Trophoblast cell (in vitro differentiated cells and primary cell): ENCODE measurements around the gene GABARAPL1.
"Not testable (repeated sequence)": the region's sequence is repeated elsewhere in the genome, so short reads cannot be mapped to it uniquely, and the experiment has no call there.

Source experiments
- DNase-seq, 2 donors: peaks; one replicate each; pipeline ENCODE4 v3.0.0-alpha.2; 2016
- H2AFZ ChIP-seq: 2 replicates; pipeline ENCODE4 v1.6.1; 2013; ENCODE audit warnings: low read length, moderate library complexity, mild to moderate bottlenecking; ENCODE audit not compliant: insufficient read depth, poor library complexity
- H2AK5ac ChIP-seq: 2 replicates; pipeline ENCODE4 v1.6.1; 2013; ENCODE audit warnings: mild to moderate bottlenecking, low read length
- H2BK120ac ChIP-seq: 2 replicates; pipeline ENCODE4 v1.6.1; 2013; ENCODE audit warnings: low read length, mild to moderate bottlenecking, moderate library complexity; ENCODE audit not compliant: insufficient read depth, poor library complexity
- H2BK12ac ChIP-seq: 2 replicates; pipeline ENCODE4 v1.6.1; 2013; ENCODE audit warnings: mild to moderate bottlenecking, low read length, moderate library complexity
- H2BK5ac ChIP-seq: 2 replicates; pipeline ENCODE4 v1.6.1; 2013; ENCODE audit warnings: low read length, low read depth, moderate library complexity, mild to moderate bottlenecking; ENCODE audit not compliant: poor library complexity
- H3K14ac ChIP-seq: 2 replicates; pipeline ENCODE4 v1.6.1; 2013; ENCODE audit warnings: mild to moderate bottlenecking, low read length
- H3K18ac ChIP-seq: 2 replicates; pipeline ENCODE4 v1.6.1; 2013; ENCODE audit warnings: mild to moderate bottlenecking, low read length
- H3K23ac ChIP-seq: 2 replicates; pipeline ENCODE4 v1.6.1; 2013; ENCODE audit warnings: low read length
- H3K27ac ChIP-seq: 2 replicates; pipeline ENCODE4 v1.5.1; 2013; ENCODE audit warnings: low read depth, mild to moderate bottlenecking, inconsistent platforms, low read length, moderate library complexity
- H3K27me3 ChIP-seq: 2 replicates; pipeline ENCODE4 v1.6.1; 2013; ENCODE audit warnings: inconsistent platforms, mild to moderate bottlenecking, low read length, moderate library complexity; ENCODE audit not compliant: insufficient read depth
- H3K36me3 ChIP-seq, 2 experiments: 1 replicate in 1 of 2; 2 replicates in 1 of 2; pipeline ENCODE4 v1.6.1; 2013; ENCODE audit warnings: low read length in 2 of 2, mild to moderate bottlenecking in 2 of 2, moderate library complexity in 1 of 2; ENCODE audit not compliant: insufficient read depth in 2 of 2, control insufficient read depth in 1 of 2
- H3K4ac ChIP-seq: 2 replicates; pipeline ENCODE4 v1.6.1; 2013; ENCODE audit warnings: low read depth, mild to moderate bottlenecking, low read length, moderate library complexity
- H3K4me1 ChIP-seq, 2 experiments: 1 replicate in 1 of 2; 2 replicates in 1 of 2; pipeline ENCODE4 v1.6.1; 2013; ENCODE audit warnings: low read length in 2 of 2, mild to moderate bottlenecking in 2 of 2, moderate library complexity in 1 of 2; ENCODE audit not compliant: insufficient read depth in 2 of 2, control insufficient read depth in 1 of 2
- H3K4me2 ChIP-seq: 2 replicates; pipeline ENCODE4 v1.6.1; 2013; ENCODE audit warnings: inconsistent platforms, mild to moderate bottlenecking, low read length, moderate library complexity
- H3K4me3 ChIP-seq: 2 replicates; pipeline ENCODE4 v1.5.1; 2013; ENCODE audit warnings: mild to moderate bottlenecking, low read depth, low read length, inconsistent platforms
- H3K79me1 ChIP-seq: one replicate; pipeline ENCODE4 v1.6.1; 2013; ENCODE audit warnings: low read length
- H3K79me2 ChIP-seq: 2 replicates; pipeline ENCODE4 v1.6.1; 2013; ENCODE audit warnings: low read length, mild to moderate bottlenecking; ENCODE audit not compliant: control insufficient read depth, insufficient read depth, poor library complexity
- H3K9ac ChIP-seq: 2 replicates; pipeline ENCODE4 v1.6.1; 2013; ENCODE audit warnings: mild to moderate bottlenecking, low read length
- H3K9me3 ChIP-seq: 2 replicates; pipeline ENCODE4 v1.6.1; 2013; ENCODE audit warnings: low read depth, mild to moderate bottlenecking, control low read depth, inconsistent platforms, low read length; ENCODE audit not compliant: insufficient read depth
- H4K12ac ChIP-seq: 2 replicates; pipeline ENCODE4 v1.6.1; 2013; ENCODE audit warnings: low read depth, mild to moderate bottlenecking, low read length, moderate library complexity
- H4K8ac ChIP-seq: 2 replicates; pipeline ENCODE4 v1.6.1; 2013; ENCODE audit warnings: low read depth, mild to moderate bottlenecking, low read length, moderate library complexity
- H4K91ac ChIP-seq: one replicate; pipeline ENCODE4 v1.6.1; 2013; ENCODE audit warnings: low read depth, mild to moderate bottlenecking, low read length, moderate library complexity
- WGBS: extraction: QIAGEN DNeasy Blood & Tissue Kit; methylation state at CpG from one replicate; pipeline ENCODE4 v1.1.7; 2013; ENCODE audit warnings: missing lambda C conversion rate; ENCODE audit not compliant: insufficient read length, insufficient coverage; ENCODE audit errors: extremely low coverage; 5-methylcytosine and 5-hydroxymethylcytosine counted together

GABARAPL1 gene

DNA sequence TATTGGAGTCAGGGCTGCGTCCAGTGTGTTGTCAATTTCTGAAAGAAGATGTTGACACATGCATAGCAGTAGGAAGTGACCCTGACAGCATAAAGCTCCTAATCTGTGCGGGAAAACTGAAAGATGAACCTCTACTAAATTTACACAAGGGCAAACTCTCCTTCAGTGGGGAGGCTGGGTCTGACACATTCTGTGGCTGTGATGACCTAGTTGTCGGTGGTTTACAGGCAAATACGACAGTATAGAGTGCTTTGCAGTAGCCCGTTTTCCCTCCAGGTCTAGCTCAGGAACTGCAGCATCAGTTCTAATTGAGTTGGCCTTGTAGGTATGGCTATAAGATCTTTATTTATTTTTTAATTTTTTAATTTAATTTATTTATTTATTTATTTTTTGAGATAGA lies 14.8 kb upstream of the GABARAPL1 start:
- Histone ChIP-seq H2AFZ (no peak overlapping the region), H3K14ac (no peak overlapping the region), H3K27ac (no peak overlapping the region), H3K18ac (no peak overlapping the region), H3K79me1 (no peaks in the 10 kb centered on the region), H3K36me3 (no peaks in the 10 kb centered on the region), H4K91ac (no peak overlapping the region), H3K4me3 (no peak overlapping the region), H2AK5ac (no peak overlapping the region), H4K8ac (no peak overlapping the region), H3K4ac (no peak overlapping the region), H3K4me1 (no peaks in the 10 kb centered on the region), H2BK5ac (no peak overlapping the region), H3K9me3 (no peaks in the 10 kb centered on the region), H2BK12ac (no peak overlapping the region), H2BK120ac (no peak overlapping the region), H3K79me2 (no peaks in the 10 kb centered on the region), H3K23ac (no peak overlapping the region), H3K4me2 (no peak overlapping the region), H3K9ac (no peak overlapping the region), H3K27me3 (no peaks in the 10 kb centered on the region), H4K12ac (no peak overlapping the region)
- DNase-seq: no peak
- no CpG with 5 or more reads among the region's 5 CpGs for WGBS

DNA sequence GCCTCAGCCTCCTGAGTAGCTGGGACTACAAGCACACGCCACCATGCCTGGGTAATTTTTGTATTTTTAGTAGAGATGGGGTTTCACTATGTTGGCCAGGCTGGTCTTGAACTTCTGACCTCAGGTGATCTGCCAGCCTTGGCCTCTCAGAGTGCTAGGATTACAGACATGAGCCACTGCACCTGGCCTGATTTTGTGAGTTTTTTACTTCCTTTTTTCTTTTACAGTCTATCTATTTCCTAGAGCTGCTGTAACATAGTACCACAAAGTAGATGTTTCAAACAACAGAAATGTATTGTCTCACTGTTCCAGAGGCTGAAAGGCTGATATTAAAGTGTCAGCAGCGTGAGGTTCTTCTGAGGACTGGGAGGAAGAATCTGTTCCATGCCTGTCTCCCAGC lies 8.2 kb upstream of the GABARAPL1 start:
- not testable (repeated sequence) for H3K23ac ChIP-seq, H2BK12ac ChIP-seq, H3K4me1 ChIP-seq, H3K4me2 ChIP-seq, H4K8ac ChIP-seq, H3K9ac ChIP-seq, H4K12ac ChIP-seq, H3K79me2 ChIP-seq, H2AK5ac ChIP-seq, H3K27ac ChIP-seq, H3K9me3 ChIP-seq, H3K18ac ChIP-seq, H3K27me3 ChIP-seq, H4K91ac ChIP-seq, H3K14ac ChIP-seq, H3K36me3 ChIP-seq, H3K79me1 ChIP-seq, H2AFZ ChIP-seq, H2BK5ac ChIP-seq, DNase-seq, H3K4ac ChIP-seq, H3K4me3 ChIP-seq, H2BK120ac ChIP-seq
- no CpG with 5 or more reads among the region's 2 CpGs for WGBS

DNA sequence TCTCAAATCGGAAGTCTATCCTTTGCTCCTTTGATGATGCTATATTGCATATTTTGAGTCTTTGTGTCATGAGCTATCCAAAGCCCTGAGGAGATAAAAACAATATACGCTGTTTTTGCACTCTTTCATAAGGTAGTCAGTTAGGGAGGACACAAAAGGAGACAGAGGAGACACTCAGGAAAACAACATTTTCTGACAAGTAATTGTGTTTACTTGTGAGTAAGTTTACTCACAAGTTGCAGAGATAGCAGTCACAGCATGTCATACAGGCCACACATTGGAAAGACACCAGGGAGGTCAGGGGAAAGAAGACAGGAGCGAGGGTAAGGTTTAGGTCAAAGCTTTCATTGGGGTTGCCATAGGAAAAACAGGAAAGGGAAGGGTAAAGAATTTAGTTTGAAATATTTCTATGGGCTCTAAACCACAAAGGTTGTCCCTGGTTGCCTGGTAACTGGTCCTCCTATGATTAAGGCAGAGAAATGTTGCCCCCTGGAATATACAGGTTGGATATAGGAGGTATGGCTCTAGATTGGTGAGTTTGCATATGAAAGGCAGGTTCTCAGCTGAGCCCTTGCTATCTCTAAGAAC lies 7.4 kb upstream of the GABARAPL1 start:
- Histone ChIP-seq H4K12ac (no peak overlapping the region), H3K9me3 (no peaks in the 10 kb centered on the region), H2AK5ac (no peak overlapping the region), H3K23ac (no peak overlapping the region), H3K27ac (no peak overlapping the region), H3K4me1 (no peaks in the 10 kb centered on the region), H3K9ac (no peak overlapping the region), H4K8ac (no peak overlapping the region), H3K79me2 (no peaks in the 10 kb centered on the region), H3K14ac (no peak overlapping the region), H3K4ac (no peak overlapping the region), H3K18ac (no peak overlapping the region), H3K79me1 (no peaks in the 10 kb centered on the region), H3K4me2 (no peak overlapping the region), H3K36me3 (no peaks in the 10 kb centered on the region), H2BK120ac (no peak overlapping the region), H2BK5ac (no peak overlapping the region), H3K27me3 (no peaks in the 10 kb centered on the region), H3K4me3 (no peak overlapping the region), H2AFZ (no peak overlapping the region), H2BK12ac (no peak overlapping the region), H4K91ac (no peak overlapping the region)
- DNase-seq: peak; percentile 62 to 95
- no CpG with 5 or more reads among the region's 3 CpGs for WGBS

DNA sequence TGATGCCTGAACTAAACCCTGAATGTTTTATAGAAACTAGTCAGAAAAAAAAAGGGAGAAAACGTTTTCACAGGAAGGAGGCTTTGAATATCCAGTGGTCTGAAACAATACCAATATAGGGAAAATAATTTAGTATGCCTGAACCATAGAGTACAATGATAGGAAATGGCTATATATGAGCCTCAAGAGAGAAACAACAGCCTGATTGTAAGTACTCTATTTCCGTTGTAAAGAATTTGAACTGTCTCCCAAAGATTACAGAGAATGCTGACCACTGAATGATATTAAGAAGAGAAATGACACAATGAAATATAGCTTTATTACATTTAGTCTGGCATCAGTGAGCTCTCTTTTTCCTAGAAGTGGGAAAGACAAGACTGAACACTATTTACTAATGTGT lies 5.5 kb upstream of the GABARAPL1 start:
- H2BK120ac ChIP-seq: no peak overlapping the region
- no peak overlapping the region for H3K14ac ChIP-seq
- no peak overlapping the region for H3K23ac ChIP-seq
- no peak overlapping the region for H3K18ac ChIP-seq
- no peak overlapping the region for H2AFZ ChIP-seq
- no peak overlapping the region for H3K27ac ChIP-seq
- H2BK5ac ChIP-seq: no peak overlapping the region
- no peak overlapping the region for H4K8ac ChIP-seq
- H3K4me3 ChIP-seq: no peak overlapping the region
- H3K9ac ChIP-seq: no peak overlapping the region
- no peaks in the 10 kb centered on the region for H3K9me3 ChIP-seq
- no peak overlapping the region for H4K12ac ChIP-seq
- no peaks in the 10 kb centered on the region for H3K27me3 ChIP-seq
- H3K4me1 ChIP-seq: no peaks in the 10 kb centered on the region
- DNase-seq: no peak
- H3K79me1 ChIP-seq: peaks cover 2% of the 10 kb centered on the region
- H3K4ac ChIP-seq: no peak overlapping the region
- WGBS: no CpG with 5 or more reads among the region's 2 CpGs
- no peak overlapping the region for H3K4me2 ChIP-seq
- H3K79me2 ChIP-seq: no peaks in the 10 kb centered on the region
- H4K91ac ChIP-seq: no peak overlapping the region
- no peak overlapping the region for H2AK5ac ChIP-seq
- H3K36me3 ChIP-seq: no peaks in the 10 kb centered on the region
- no peak overlapping the region for H2BK12ac ChIP-seq
